HG02943 (cell line): ENCODE data around the gene NOTCH3.

Source experiments
- ATAC-seq: cut with Tn5 transposase; IDR thresholded peaks from one replicate; pipeline ENCODE4 v1.9.1; 2021; ENCODE audit warnings: mild to moderate bottlenecking, low read depth, moderate library complexity; ENCODE audit not compliant: unreplicated experiment

NOTCH3 gene

DNA sequence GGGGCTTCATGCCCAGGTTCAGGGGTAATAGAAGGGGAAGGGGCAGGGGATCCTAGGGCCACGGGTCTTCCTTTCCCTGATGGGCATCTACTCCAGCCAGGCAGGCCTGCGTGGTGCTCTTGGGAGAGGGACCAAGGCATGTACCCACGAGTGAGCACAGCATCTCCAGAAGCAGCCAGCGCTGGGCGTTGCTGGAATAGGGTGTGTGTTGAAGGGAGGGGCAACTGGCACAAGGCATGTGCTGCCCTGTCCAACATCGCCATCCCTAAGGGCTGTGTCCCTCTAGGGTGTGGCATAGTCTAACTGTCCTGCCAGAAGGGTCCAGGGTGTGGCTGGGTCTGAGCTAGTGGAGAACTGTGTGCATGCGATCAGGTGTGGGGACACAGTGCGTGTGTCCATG, 2.9 kb downstream of the NOTCH3 start:
- no peak for ATAC-seq

DNA sequence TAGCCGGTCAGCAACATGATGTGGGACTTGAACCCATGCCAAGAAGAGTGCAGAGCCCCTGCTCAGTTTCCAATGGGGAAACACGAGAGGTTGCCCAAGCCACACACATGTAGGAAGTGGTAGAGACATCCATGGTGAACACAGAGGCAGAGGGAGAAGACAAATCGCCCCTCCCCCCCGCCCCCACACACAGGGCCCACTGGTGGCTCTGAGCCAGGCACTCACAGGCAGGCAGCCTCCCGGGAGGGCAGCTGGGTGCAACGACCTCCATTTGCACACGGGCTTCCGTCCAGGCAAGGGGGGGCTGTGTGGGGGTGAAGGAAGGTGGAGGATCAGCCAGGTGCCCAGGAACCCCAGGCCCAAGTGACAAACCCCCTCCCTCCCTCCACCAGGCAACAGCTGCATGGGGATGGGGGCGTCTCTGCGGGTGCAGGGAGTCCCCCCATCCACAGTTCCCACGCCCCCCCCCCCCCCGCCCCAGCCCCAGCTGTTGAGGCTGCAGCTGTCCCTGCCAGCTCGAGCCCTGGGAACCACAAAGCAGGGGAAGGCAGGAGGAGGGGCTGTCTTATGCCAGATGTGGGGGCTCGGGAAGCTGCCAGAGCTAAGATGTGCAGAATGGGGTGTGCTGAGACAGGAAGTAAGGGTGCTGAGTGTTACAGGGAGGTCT, 3.4 kb downstream of the NOTCH3 start:
- ATAC-seq: no peak

DNA sequence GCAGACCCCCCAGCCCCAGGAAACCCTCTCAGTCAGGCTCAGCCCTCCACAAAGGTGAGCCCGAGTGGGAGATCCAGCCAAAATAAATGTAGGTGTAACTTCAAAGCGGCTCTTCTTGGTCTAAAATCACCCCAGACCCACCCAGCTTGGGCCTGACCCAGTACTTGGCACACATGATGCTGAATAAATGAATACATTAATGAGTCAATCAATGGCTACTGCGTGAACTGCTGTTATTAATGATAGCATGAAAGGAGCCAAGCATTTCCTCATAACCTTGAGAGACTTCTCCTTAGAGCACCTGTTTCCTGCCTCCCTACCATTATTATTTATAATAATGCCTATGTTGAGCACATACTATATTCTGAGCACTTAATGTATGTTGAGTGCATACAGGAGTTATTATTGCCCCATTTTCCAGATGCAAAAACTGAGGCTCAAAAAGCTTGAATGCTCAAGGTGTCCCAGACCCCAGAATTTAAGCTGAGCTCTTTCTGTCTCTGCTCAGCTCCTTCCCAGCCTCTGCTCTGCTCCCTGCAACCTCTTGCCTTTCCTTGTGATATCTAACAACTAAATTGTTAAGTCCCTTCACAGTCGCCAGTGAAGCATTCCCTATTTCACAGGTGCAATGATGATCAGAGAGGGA, 4.3 kb downstream of the NOTCH3 start:
- ATAC-seq: no peak

DNA sequence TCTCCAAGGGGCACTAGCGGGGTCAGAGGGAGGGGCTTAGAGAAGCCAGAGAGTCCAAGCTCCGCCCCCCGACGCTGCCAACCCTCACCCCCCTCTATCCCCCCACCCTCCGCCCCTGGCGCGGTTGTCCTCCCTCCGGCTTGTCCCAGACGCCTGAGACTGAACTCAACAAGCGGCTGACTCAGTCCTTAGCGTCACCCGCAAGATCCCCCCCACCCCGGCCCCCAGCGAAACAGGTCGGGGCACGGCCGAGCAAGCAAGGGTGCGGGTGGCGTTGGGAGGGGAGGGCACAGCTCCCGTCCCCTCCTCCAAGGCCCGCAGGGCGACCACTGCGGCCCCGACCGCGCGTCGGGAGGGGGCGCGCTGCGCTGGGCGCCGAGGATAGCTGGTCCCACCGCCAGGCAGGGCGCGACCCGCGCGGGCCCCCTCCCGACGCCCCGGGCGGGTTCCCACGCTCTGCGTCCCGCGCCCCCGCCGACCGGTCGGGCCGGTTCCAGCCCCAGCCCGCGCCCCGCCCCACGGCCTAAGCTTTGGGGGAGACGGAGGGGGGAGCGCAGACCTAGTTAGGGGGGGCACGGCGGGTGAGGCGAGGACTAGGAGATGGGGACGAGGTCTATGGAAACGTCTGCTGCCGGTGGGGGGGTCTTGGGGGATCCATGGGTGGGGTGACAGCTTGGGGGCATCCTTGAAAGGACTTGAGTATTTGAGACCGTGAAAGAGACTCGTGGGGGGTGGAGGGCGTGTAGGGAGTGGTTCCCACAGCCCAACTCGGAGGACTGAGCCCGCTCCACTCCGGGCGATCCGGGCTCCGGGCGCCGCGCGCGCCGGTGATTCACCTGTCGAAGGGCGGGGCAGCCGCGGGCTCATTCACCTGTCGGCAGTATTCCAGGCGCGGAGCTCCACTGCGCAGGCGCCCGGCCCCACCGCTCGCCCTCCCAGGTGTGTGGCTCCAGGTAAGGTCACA, 5.1 kb downstream of the NOTCH3 start:
- ATAC-seq: no peak

DNA sequence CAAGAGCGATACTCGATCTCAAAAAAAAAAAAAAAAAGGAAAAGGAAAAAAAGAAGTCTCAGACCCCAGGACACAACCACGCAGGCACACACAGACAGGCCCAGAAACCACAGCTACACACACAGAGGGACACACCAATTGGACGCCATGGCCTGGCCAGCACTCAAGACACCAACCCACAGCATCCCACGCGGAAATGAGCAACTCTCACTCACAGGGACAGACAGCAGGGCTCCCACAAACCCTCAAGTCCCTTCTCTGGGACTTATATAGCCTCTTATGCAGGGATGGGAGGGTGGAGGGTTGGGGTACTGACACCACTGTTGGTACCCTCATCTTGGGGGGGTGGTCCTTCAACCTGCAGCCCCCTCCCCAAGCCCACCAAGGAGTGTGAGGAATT, 5.9 kb downstream of the NOTCH3 start:
- ATAC-seq: no peak

DNA sequence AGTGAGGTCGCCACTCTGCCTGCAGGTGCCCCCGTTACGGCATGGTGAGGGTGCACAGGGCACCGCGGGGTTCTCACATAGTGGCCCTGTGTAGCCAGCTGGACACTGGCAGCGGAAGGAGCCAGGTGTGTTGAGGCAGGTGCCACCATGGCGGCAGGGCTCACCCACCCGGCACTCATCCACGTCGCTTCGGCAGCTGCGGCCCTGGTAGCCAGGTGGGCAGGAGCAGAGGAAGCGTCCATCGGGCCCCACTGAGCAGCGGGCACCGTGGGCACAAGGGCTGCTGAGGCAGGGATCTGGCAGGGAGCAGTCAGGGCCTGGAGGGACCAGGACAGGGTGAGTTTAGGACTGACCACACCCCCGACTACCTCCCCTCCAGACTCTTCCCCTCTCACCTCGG, 8.8 kb downstream of the NOTCH3 start:
- ATAC-seq: no peak

DNA sequence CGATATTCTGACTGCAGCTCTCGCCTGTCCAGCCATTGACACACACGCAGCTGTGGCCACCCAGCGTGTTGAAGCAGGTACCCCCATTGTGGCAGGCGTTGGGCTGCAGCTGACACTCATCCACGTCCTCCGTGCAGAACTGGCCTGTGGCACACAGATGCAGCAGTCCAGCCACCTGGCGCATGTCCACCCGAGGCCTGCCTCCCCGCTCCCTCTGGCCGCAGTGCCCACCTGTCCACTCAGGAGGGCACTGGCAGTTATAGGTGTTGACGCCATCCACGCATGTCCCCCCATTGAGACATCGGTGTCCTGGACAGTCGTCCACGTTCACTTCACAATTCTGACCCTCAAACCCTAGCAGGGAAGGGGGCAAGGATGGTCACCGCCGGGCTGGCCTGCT, 9.3 kb downstream of the NOTCH3 start:
- no peak for ATAC-seq

DNA sequence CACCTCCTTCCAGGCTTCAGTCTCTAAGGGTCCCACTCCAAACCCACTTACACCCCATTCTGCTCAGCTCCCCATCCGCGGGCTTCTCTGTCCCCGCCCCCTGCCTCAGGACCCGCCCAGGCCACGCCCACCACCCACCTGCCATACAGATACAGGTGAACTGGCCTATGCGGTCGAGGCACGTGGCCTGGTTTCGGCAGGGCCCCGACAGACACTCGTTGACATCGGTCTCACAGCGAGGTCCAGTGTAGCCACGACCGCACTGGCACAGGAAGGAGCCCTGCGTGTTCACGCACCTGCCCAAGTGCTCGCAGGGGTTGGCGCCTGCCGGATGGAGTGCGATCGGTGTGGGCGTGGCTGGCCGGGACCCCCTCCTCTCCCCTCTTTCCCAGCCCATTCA, 11.9 kb downstream of the NOTCH3 start:
- no peak for ATAC-seq

DNA sequence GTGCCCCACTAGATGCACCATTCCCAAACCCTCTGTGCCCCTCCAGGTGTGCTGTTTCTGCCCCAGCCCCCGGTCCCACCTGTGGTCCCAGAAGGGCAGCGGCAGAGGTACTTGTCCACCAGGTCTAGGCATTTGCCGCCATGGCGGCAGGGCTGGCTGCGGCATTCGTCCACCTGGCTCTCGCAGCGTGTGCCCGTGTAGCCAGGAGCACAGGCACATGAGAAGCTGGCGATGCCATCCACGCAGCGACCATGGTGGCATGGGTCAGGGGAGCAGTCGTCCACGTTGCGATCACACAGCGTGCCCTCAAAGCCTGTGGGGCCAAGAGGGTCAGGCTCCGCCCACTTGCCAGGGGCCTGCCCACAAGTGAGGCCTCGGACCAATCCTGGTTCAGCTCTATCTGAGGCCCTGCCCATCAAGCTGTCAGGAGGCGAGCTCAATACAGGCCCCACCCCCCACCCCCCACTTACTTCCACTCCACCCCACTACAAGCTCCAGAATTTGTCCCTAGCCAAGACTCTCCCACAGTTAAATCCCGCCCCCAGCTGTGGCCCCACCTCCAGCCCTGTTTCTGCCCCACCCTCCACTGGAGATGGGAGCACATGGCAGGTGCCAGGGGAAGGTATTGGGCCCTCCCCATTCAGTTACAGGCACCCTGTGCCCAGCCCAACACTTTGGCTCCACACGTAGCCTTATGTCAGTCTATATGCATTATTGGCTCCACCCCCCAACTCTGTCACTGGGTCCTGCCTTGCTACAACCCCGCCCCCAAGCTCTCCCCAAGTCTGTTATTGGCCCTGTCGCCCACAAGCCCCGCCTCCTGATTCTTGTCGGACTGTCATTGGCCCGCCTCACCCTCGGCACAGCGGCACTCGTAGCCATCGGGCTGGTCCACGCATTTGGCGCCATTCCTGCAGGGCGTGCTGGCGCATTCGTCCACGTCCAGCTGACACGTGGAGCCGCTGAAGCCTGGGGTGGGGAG, 13.5 kb downstream of the NOTCH3 start:
- ATAC-seq: no peak

- no peak for ATAC-seq
These were observed 15.6 kb downstream of the NOTCH3 start for GRCh38 chr19:15185188-15185587.

- no peak for ATAC-seq
These were observed 16.0 kb downstream of the NOTCH3 start for GRCh38 chr19:15184776-15185175.

GRCh38 chr19:15181394-15181793, 19.4 kb downstream of the NOTCH3 start:
- no peak for ATAC-seq

DNA sequence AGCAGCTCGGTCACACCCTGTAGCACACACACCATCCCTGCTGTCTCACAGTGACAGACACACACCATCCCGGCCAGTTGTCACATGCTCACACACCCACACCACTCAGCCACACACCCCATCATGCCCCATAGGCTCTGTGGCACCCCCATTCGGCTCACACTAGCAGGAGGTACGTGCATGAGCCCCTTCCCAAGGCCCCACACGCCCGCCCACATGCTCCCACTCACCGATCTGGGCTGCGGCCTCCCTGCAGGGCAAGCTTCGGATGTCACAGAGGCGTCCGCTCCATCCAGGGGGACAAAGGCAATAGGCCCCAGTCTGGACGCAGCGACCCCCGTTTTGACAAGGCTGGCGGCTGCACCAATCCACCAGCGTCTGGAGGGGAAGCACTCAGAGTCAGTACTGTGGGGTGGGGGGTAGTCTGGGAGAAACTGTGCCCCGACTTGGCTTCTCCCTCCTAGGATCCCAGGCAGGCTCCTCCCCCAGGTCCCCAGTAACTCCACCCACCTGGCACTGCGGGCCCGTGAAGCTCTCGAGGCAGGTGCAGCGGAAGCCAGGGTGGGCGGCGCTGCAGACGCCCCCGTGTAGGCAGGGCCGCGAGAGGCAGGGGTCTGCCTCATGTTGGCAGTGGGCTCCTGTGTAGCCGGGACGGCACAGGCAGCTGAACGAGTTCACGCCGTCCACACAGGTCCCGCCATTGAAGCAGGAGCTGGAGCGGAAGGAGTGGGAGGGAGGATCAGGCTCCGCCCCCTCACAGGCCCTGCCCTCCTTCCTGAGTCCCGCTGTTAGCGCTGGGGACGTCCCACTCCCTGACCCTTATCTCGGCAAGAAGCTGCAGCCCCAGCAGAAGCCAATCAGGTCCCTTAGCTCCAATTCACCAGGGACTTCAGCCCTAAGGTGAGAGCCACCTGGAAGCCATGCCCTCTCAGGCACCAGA, 20.1 kb downstream of the NOTCH3 start:
- no peak for ATAC-seq

DNA sequence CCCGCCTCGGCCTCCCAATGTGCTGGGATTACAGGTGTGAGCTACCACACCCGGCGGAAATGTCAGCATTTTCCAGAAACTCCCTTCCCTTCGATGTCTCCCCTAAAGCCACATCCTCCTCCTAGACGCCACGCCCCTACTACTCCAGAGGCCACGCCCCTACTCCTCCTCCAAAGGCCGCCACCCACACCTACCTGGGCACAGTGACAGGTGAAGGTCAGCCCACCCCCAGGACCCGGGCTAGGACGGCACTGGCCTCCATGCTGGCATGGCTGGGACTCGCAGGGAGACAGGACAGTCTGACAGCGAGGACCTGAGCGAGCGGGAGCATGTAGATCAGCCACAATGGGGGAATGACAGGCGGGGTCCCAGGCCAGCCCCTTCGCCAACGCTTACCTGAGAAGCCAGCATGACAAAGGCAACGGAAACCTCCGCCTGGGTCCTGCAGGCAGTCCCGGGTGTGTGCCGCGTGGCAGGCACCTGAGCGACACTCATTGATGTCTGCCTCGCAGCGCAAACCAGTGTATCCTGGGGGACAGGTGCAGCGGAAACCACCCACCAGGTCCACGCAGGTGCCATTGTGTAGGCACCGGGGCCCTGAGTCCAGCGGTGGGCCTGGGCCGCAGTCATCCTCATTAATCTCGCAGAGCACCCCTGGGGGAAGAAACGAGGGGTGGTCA, 22.0 kb downstream of the NOTCH3 start:
- ATAC-seq: no peak

- no peak for ATAC-seq
These were observed 23.3 kb downstream of the NOTCH3 start for GRCh38 chr19:15177269-15178116.

- no peak for ATAC-seq
These were observed 25.2 kb downstream of the NOTCH3 start for GRCh38 chr19:15175609-15176008.

DNA sequence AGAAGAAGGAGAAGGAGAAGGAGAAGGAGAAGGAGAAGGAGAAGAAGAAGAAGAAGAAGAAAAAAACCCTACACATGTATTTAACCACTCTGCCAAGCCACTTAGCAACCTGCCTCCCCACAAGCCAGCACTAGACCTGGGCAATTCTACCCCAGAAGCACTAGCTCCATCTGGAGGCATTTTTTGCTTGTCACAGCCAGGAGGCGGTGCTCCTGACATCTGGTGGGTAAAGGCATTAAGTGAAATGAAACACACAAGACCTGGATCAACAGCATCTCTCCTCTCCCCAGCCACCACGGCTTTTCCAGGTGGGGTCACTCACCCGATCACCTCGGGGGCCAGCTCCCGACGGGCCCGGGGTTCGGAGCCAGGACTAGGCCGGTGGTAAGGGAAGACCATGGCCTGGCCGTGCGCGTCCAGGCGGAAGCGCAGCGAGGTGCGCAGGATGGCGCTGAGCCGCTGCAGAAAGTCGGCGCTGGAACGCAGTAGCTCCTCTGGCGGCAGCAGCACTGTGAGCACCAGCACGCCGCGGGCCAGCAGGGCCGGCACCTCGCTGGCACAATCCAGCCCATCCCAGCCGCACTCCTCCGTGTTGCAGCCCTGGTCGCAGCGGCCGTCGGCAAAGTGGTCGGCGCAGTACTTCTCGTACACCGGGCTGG, 26.9 kb downstream of the NOTCH3 start:
- ATAC-seq: no peak
